ENCODE results near the gene ALDH3A2. TPM values are rescaled to one million over a fixed set of nuclear protein-coding genes. Genes with fewer than 3 reads are reported as not detected.

Gene ALDH3A2
- total RNA-seq, 1 experiment from 2014 or later: 44.4 TPM

- ATAC-seq (no peak), DNase-seq (ENCODE audit: low read depth, low spot score) (no peak)
- in situ Hi-C loops (cut with HindIII; ENCODE audit: low pct_unique_long_range_greater_than_20kb, low sequenced_read_pairs): no loop called here
- ChIA-PET CTCF (no interaction called here), POLR2A (no interaction called here)
- no peak overlapping the region for H3K4me3 ChIP-seq (ENCODE audit: low read depth in 2 of 2, low read length in 2 of 2)
- no peak overlapping the region for H3K27ac ChIP-seq (ENCODE audit: low read length)
- H3K9me3 ChIP-seq (ENCODE audit: control insufficient read depth, insufficient read depth, low read depth, low read length): no peaks in the 10 kb centered on the region
- intact Hi-C loops (cut with micrococcal nuclease; ENCODE audit: unreplicated experiment): no loop called here
- no peaks in the 10 kb centered on the region for H3K4me1 ChIP-seq (ENCODE audit: control insufficient read depth, insufficient read depth, low read length)
- TF ChIP-seq POLR2AphosphoS5 (IDR thresholded peaks at IDR 0.05; ENCODE audit: low read depth, low read length) (no peak), REST (IDR thresholded peaks at IDR 0.05; ENCODE audit: insufficient read depth in 1 of 2, low read depth in 2 of 2, low read length in 1 of 2) (no peak), CTCF (IDR thresholded peaks at IDR 0.05) (no peak), TCF7L2 (IDR thresholded peaks at IDR 0.05; ENCODE audit: low read depth, low read length) (no peak), SIN3A (IDR thresholded peaks at IDR 0.05; ENCODE audit: borderline replicate concordance, insufficient read depth, low read depth, low read length) (no peak)
- no peaks in the 10 kb centered on the region for H3K27me3 ChIP-seq (ENCODE audit: control insufficient read depth, insufficient read depth, low read length)
- BruUV-seq (replicated peaks): no TSS peak
- no peaks in the 10 kb centered on the region for H3K36me3 ChIP-seq (ENCODE audit: control insufficient read depth, insufficient read depth, low read length)
Measured at GRCh38 chr17:19706791-19707727, 58.5 kb downstream of the ALDH3A2 start.

- no peak for DNase-seq (ENCODE audit: low read depth, low spot score)
- BruUV-seq (replicated peaks): no TSS peak
- ATAC-seq: no peak
- H3K36me3 ChIP-seq (ENCODE audit: control insufficient read depth, insufficient read depth, low read length): no peaks in the 10 kb centered on the region
- no peaks in the 10 kb centered on the region for H3K27me3 ChIP-seq (ENCODE audit: control insufficient read depth, insufficient read depth, low read length)
- intact Hi-C loops (cut with micrococcal nuclease; ENCODE audit: unreplicated experiment) (no loop called here), in situ Hi-C loops (cut with HindIII; ENCODE audit: low pct_unique_long_range_greater_than_20kb, low sequenced_read_pairs) (no loop called here)
- H3K4me3 ChIP-seq (ENCODE audit: low read depth in 2 of 2, low read length in 2 of 2): no peak overlapping the region
- no peaks in the 10 kb centered on the region for H3K4me1 ChIP-seq (ENCODE audit: control insufficient read depth, insufficient read depth, low read length)
- ChIA-PET POLR2A (no interaction called here), CTCF (no interaction called here)
- TF ChIP-seq SIN3A (IDR thresholded peaks at IDR 0.05; ENCODE audit: borderline replicate concordance, insufficient read depth, low read depth, low read length) (no peak), CTCF (IDR thresholded peaks at IDR 0.05) (no peak), REST (IDR thresholded peaks at IDR 0.05; ENCODE audit: insufficient read depth in 1 of 2, low read depth in 2 of 2, low read length in 1 of 2) (no peak), TCF7L2 (IDR thresholded peaks at IDR 0.05; ENCODE audit: low read depth, low read length) (no peak), POLR2AphosphoS5 (IDR thresholded peaks at IDR 0.05; ENCODE audit: low read depth, low read length) (no peak)
- H3K27ac ChIP-seq (ENCODE audit: low read length): no peak overlapping the region
- no peaks in the 10 kb centered on the region for H3K9me3 ChIP-seq (ENCODE audit: control insufficient read depth, insufficient read depth, low read depth, low read length)
Measured at GRCh38 chr17:19707728-19708221, 59.2 kb downstream of the ALDH3A2 start.
